H1 (cell line): ENCODE results near the gene NOL4L. TPM values are rescaled to one million over a fixed set of nuclear protein-coding genes. Genes with fewer than 3 reads are reported as not detected.

Source experiments
- E2F6 ChIP-seq: IDR thresholded peaks from 2 replicates; pipeline ENCODE4 v1.6.1; 2012; ENCODE audit warnings: inconsistent platforms
- polyA plus RNA-seq, 7 experiments: library from polyadenylated mRNA; depleted of rRNA in 3 of 7; stranded (reverse) in 5 of 7; unstranded in 2 of 7; fragments of >200 nt in 5 of 7; fragments of 200-250 nt in 2 of 7; gene quantifications; 1 replicate in 5 of 7; 2 replicates in 1 of 7; 4 replicates in 1 of 7; pipeline versions ENCODE4 v1.2.1 to v1.2.3, GENCODE V29; 2011 to 2013; ENCODE audit warnings: missing spikeins in 2 of 7, mixed read lengths in 2 of 7
- total RNA-seq: library from RNA; stranded (reverse); fragmentation: NEBNext Ultra II Directional; extraction: Animal tissue kit (Norgen Biotek cat#: 25700); gene quantifications from 2 replicates; pipeline ENCODE4 v1.2.1, GENCODE V29; 2021

NOL4L gene
- total and polyA plus RNA-seq, 2 of the 8 experiments (the other 6 are each of a cell fraction or from before 2014, with no cell fraction given): 15.3 to 23.7 TPM

- TF ChIP-seq E2F6: no peak
These were observed 10.6 kb downstream of the NOL4L start (continued) for GRCh38 chr20:32574296-32575226.
